GM21737 (cell line): ENCODE results near the gene ZNF511.
A peak's percentile ranks its signal among the peaks of the same experiment; 100 is the strongest.

Experiments used
- ATAC-seq: cut with Tn5 transposase; IDR thresholded peaks from one replicate; pipeline ENCODE4 v1.9.1; 2021; ENCODE audit warnings: mild to moderate bottlenecking, moderate library complexity; ENCODE audit not compliant: unreplicated experiment

Gene ZNF511

GRCh38 chr10:133292919-133293809 lies 15.6 kb upstream of the ZNF511 start:
- ATAC-seq: no peak

- ATAC-seq: no peak
Measured at GRCh38 chr10:133293810-133294119, 14.9 kb upstream of the ZNF511 start.

DNA sequence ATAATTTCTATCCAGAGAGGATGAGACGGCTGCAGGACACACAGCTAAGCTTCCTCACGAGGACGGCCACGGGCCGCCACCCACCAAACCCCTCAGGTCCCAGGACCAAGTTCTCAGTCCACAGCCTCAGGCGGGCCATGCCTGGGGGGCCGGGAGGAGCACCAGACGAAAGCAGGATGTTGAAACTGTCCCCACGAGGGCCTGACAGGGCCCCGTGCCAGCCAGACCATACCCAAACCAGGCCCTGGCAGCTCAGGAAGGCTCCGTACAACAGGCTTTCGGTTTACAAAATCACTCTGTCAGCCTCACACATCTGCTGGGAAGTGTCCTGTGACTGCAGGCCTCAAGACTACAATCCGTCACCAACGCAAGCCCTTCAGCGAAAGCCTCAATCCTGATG lies 14.5 kb upstream of the ZNF511 start:
- ATAC-seq: no peak

- no peak for ATAC-seq
Measured at GRCh38 chr10:133295426-133296320, 13.0 kb upstream of the ZNF511 start.

- no peak for ATAC-seq
Measured at GRCh38 chr10:133297504-133297903, 11.2 kb upstream of the ZNF511 start.

- ATAC-seq: no peak
Measured at GRCh38 chr10:133298466-133298865, 10.2 kb upstream of the ZNF511 start.

DNA sequence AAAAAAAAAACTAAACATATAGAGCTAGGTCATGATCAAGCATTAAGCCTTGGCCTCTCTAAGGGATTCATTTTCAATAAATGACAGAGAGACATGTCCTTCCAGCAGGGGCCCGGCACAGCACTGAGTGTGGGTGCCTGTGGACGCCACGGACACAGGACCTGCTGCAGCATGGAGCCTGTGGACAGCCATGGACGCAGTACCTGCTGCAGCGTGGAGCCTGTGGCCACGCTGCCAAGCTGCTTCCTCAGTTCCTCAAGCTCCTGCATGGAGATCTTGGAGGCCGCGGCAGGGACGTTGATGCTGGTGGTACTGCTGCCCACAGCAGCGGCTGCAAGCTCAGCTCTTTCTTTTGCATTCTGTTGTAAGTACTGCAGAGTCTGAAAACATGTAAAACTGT lies 9.5 kb upstream of the ZNF511 start:
- ATAC-seq: no peak

GRCh38 chr10:133299738-133300137 lies 9.0 kb upstream of the ZNF511 start:
- no peak for ATAC-seq

- ATAC-seq: no peak
Measured at GRCh38 chr10:133302230-133302629, 6.5 kb upstream of the ZNF511 start.

DNA sequence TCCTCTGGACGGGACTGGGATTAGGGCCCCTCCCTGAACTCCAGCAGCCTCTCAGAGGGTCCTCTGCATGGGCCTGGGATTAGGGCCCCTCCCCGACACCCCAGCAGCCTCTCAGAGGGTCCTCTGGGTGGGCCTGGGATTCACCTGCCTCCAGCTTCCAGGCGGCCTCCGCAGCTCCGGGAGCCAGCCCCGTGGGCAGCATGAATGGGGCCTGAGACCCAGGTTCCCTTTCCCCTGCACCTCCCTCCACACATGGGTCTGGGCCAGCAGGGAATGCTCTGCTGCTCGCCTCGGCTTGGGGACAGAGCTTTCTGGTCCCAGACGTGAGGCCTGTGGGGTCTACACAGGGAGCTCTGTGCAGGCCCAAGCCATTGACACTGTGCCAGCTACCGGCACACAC lies 5.5 kb upstream of the ZNF511 start:
- no peak for ATAC-seq

DNA sequence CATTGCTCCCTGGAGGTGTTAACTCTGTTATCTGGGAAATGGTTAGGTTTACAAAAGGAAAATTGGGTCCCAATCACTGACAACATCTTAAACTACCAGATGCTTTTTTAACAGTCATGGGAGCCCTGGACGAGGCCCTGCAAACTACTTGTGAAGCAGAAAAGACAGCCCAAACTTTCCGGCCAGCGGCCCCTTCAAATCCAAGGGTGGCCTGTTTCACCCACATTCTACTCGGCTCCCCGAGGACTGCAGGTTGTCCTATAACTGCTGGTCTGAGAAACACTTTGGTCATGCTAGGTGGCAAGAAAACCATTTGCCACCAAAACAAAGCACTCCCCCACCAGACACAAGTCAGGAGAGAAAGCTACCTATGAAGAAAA lies 2.6 kb upstream of the ZNF511 start:
- no peak for ATAC-seq

GRCh38 chr10:133306941-133307379 lies 1.8 kb upstream of the ZNF511 start:
- no peak for ATAC-seq

GRCh38 chr10:133307776-133308420 lies 816 bp upstream of the ZNF511 start:
- peak; percentile 39 for ATAC-seq

DNA sequence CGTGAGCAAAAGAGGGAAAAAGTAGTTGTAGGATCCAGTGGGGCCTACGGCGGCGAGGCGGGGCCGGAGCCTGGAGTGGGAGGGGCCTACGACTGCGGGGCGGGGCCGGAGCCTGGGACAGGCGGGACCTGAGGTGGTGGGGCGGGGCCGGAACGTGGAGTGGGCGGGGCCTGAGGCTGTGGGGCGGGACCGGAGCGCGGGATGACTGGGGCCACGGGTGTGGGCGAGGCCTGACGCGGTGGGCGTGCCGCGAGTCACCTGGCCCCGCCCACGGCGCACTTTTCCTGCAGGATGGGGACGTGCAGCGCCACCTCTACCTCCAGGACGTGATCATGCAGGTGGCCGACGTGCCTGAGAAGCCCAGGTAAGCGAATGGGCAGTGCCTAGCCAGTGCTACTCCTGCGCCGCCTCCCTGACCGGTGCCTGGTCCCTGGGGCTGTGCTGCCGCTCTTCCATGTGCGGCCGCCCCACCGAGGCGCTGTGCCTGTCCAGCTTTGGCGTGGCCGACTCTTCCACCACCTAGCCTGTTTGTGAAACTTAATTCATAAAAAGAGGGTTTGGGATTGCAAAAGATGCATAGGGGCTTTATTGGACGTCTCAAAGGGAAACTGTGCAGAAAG lies 496 bp downstream of the ZNF511 start:
- ATAC-seq: peak; percentile 59

DNA sequence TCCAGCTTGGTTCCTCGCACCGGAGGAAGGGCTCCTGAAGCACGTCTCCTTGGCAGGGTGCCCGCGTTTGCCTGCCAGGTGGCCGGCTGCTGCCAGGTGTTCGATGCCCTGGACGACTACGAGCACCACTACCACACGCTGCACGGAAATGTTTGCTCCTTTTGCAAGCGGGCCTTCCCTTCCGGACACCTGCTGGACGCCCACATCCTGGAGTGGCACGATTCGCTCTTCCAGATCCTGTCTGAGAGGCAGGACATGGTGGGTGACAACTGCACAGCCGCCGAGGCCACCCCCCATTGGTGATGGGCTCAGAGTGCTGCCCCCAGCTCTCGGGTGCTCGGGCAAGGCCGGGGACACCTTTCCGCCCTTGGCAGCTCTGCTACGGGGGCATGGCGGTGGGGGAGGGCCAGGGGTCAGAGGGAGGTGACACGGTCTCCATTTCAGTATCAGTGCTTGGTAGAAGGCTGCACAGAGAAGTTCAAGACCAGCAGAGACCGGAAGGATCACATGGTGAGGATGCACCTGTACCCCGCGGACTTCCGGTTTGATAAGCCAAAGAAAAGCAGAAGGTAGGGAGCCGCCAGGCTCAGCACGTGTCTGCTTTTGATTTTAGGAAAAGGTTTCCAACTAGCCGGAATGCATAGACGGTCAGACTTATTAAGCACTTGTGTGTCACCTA lies 1.1 kb downstream of the ZNF511 start:
- no peak for ATAC-seq

DNA sequence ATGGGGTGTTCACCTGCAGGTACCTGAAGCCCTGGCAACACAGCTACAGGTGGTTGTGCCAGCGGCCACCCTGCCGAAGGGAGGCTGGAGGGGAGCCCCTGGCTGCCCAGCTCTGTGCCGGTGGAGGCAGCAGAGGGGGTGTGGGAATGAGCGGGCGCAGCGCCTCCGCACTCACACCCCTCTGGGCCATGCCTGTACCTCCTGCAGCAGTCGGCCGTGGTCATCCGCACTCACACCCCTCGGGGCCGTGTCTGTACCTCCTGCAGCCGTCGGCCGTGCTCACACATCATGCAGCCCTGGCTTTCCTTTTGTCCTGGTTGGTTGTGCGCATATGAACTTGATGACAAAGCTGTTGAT lies 1.7 kb downstream of the ZNF511 start:
- ATAC-seq: no peak

DNA sequence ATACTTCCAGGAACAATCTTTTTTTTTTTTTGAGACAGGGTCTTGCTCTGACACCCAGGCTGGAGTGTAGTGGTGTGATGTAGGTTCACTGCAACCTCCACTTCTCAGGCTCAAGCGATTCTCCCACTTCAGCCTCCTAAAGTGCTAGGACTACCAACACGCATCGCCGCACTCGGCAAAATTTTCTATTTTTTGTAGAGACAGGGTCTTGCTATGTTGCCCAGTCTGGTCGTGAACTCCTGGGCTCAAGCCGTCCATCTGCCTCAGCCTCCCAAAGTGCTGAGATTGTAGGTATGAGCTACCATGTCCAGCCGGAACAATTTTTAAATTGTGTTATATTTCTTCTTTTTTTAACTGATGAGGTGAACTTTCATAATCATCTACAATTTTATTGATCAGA lies 2.1 kb downstream of the ZNF511 start:
- no peak for ATAC-seq

DNA sequence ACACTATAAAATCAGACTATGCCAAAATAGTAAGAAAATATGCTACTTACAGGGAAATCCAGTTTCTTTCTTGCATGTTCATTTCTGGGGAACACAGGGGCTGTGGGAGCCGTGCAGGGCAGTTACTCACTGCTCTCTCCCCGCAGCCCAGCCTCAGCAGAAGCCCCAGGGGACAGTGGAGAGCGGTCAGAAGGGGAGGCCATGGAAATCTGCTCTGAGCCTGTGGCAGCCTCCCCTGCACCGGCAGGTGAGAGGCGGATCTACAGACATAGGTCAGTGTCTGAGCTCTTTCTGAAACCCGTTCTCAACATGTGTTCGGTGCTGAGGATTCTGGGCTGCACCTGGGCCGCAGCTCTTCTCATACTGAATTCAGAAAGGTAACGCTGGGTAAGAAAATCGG lies 2.9 kb downstream of the ZNF511 start:
- ATAC-seq: no peak

DNA sequence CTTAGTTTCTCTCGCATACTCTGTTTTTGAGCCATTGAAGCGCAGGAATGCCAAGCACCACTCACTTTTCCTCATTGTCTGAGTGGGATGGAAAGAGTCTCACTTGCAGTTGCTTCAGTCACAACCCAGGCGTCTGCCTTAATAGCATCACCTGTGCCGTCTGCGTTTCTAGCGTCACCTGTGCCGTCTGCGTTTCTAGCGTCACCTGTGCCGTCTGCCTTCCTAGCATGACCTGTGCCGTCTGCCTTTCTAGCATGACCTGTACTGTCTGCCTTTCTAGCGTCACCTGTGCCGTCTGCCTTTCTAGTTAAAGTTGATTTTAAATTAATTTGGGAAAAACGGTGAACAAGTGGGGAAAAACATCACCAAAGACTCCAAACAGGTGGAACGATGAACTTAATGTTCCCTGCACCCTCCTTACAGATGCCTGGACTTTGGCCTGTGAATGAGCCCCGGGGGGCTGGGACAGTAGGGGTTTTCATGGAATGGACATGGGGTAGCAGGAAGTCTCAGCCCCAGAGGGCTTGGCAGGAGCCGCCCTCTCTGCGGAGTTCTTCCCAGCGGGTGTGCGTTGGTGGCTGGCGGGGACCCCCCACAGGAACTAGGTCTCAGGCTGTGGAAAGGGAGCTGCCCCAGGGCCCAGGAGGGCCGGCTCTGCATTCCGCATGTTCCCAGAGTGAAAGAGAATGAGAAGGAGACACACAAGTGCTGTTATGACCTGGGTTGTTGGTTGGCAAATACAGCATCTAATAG lies 3.5 kb downstream of the ZNF511 start:
- no peak for ATAC-seq

- ATAC-seq: no peak
Measured at GRCh38 chr10:133312769-133313145, 4.0 kb downstream of the ZNF511 start.
